Fibroblast of gingiva (primary cell): ENCODE results near the gene ASIC4.

Experiments used
- DNase-seq: peaks from one replicate; pipeline ENCODE4 v3.0.0-alpha.2; 2011; ENCODE audit warnings: low read depth

The ASIC4 gene

GRCh38 chr2:219514196-219514761 lies at the start of gene ASIC4:
Gene ASIC4, plus strand, starts transcription at chr2:219514482. Its CDS starts 243 bp downstream, at chr2:219514725.
- no peak for DNase-seq

DNA sequence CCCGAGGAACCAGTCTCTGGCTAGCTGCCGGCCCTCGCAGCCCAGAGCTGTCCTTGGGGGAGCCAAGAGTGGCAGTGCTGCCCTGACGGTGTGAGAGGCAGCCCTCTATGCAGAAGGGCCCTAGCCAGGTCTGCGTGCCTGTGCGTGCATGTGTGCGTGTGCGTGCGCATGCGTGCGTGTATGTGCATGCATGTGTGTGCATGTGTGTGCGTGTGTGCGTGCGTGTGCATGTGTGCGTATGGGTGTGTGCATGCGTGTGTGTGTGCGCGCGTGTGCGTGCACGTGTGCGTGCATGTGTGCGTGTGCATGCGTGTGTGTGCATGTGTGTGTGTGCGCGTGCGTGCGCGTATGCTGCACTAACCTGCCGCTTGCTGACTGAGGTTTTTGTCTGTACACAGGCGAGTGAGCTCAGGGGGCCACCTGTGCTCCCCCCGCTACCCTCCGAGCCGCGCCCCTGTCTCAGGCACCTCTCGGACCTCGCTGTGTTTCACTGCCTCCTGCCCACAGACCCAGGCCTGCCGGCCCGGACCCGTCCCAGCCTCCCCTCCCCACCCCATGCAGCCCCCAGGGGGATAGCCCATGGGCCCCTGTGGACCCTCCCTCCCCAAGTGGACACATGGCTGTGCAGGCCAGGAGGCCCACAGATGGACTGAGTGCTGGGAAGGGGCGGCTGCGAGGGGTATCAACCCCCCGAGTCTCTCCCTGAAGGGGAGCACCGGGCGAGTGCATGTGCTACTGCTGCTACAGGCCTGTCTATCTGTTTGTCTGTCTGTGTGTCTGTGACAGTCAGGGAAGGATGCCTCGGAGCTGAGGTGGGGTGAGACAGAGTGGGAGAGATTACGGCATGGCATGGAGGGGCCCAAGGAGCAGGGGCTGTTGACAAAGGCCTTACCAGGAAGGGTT lies 48.4 kb upstream of the ASIC4 start:
- DNase-seq = no peak

GRCh38 chr2:219466816-219467735 lies 47.2 kb upstream of the ASIC4 start:
- no peak for DNase-seq

DNA sequence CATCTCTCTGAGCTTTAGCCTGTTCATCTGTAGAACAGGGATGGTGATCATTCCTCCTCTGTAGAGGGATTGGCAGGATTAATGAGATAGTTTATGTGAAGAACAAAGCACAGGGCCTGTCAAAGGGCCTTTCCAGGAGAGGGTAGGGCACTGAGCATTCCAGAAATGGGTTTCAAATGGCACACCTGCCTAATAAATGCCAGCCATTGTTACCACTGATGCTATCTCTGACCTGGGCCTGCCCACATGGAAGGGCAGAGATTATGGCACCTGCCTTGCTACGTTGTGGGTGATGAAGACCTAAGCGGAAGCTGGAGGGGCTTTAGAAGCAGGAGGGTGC lies 46.6 kb upstream of the ASIC4 start:
- DNase-seq = no peak

- no peak for DNase-seq
These were observed 45.7 kb upstream of the ASIC4 start for GRCh38 chr2:219468410-219469185.

DNA sequence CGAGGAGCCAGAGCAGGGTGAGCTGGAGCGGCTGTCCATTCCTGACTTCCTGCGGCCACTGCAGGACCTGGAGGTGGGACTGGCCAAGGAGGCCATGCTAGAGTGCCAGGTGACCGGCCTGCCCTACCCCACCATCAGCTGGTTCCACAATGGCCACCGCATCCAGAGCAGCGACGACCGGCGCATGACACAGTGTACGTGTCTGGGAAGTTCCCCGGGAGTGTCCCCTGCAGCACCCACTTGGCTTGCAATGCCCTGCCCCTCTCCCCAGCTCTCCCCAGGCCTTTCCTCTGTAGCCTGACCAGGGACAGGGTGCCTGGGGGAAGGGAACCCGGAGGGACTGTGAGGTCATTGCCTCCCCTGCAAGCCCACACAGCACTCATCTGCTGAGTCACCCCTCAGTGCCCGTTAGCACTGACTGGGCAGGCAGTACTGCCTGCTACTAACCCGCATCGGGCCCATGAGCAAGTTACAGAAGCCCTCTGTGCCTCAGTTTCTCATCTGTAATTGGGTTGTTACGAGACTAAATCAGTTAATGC lies 45.0 kb upstream of the ASIC4 start:
- no peak for DNase-seq

GRCh38 chr2:219470429-219470828 lies 43.9 kb upstream of the ASIC4 start:
- no peak for DNase-seq

DNA sequence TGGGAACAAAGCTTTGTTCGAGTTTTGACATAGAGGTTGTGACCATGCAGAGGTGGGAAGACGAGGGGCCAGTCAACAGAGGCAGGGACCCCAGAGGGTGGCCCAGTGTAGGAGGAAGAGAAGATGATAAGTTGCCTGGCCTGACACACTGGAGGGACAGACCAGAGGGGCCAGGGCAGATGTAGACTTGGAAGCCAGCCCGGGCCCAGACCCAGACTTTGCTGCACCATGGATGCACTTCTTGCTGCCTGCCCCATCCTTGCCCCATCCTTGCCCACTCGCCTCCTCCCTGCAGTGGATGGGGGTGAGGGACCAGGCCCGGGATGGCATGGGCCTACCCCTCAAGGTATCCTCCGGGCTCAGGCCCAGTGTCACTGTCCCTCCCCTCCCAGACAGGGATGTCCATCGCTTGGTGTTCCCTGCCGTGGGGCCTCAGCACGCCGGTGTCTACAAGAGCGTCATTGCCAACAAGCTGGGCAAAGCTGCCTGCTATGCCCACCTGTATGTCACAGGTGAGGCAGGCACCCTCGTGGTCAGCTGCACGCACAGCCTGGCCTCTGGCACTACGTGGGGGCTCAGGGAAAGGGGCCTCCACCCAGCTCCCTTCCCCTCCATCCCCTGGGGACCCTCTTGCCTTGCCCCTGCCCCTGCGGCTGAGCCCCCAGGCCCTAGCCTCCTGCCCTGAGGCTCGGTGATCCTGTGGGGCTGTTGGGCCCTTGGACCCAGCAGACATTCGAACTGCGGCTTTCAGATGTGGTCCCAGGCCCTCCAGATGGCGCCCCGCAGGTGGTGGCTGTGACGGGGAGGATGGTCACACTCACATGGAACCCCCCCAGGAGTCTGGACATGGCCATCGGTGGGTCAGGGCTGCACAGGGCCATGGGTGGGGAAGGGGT lies 42.6 kb upstream of the ASIC4 start:
- DNase-seq = no peak

GRCh38 chr2:219472629-219473187 lies 41.6 kb upstream of the ASIC4 start:
- DNase-seq = no peak

DNA sequence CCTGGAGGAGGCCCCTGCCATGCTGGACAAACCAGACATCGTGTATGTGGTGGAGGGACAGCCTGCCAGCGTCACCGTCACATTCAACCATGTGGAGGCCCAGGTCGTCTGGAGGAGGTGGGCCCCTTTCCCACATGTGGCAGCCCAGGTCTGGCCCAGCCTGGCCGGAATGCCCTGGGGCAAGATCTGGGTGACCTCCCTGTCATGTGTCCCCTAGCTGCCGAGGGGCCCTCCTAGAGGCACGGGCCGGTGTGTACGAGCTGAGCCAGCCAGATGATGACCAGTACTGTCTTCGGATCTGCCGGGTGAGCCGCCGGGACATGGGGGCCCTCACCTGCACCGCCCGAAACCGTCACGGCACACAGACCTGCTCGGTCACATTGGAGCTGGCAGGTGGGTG lies 40.8 kb upstream of the ASIC4 start:
- no peak for DNase-seq

DNA sequence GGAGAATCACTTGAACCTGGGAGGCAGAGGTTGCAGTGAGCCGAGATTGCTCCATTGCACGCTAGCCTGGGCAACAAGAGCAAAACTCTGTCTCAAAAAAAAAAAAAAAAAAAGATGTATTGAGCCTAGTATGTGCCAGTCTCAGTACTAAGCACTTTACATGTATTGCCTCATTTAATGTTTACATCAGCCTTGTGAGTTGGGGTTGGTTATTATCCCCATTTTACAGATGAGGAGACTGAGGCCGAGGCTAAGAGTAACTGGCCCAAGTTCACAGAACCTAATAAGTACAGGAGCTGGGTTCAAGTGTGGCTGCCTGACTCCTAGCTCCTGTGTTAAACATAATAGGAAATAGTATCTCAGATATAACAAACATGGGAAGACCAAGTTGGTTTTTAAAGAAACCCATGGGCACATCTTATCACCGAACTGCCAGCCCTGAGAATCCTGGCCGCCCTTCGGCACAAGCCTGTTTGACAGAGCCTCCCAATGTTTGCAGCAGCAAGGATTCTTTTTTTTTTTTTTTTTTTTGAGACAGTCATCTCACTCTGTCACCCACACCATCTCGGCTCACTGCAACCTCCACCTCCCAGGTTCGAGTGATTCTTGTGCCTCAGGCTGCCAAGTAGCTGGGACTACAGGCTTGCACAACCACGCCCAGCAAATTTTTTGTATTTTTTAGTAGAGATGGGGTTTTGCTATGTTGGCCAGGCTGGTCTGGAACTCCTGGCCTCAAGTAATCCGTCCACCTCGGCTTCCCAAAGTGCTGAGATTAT lies 39.8 kb upstream of the ASIC4 start:
- DNase-seq = no peak

GRCh38 chr2:219475278-219475677 lies 39.0 kb upstream of the ASIC4 start:
- no peak for DNase-seq

DNA sequence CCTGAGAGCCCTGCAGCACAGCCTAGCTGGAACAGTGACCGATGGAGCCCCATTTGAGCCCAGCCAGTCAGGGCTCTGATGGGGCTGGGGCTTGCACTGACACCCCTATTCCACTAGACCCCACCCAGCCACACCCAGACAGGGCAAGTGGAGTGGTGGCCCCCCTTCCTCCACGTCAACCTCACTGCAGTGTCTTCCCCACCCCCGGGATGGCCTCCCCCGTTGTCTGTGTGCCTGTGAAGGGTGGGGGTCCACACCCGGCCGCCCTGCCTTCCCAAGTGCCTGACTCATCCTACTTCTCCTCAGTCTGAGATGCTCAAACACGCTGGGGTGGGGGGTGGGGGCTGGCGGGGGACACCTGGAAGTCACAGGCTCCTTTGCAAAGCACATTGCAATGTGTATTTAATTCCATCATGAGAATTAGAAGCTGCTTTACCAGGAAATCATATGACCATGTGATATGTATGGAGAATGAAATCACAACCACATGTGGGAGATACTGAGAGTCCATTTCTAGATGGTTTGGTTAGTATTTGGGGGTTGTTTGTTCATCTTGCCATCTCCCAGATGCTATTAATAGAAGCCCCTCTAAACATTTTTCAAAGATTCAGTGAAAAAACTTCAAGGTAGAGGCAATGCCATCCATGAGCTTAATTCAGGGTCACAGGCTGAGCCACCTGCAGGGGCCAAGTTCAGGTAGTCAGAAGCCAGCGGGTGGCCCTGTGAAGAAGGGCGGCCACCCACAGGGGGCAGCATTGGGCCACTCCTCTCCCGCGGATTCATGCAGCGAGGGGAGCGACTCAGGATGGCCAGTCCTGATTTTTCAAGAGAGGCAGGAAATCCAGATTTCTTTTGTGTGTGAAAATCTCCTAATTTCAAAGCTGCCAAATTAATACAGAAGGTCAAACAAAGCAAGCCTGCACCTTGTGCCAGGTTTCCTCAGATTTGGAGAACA lies 38.3 kb upstream of the ASIC4 start:
- DNase-seq = peak; percentile 14

DNA sequence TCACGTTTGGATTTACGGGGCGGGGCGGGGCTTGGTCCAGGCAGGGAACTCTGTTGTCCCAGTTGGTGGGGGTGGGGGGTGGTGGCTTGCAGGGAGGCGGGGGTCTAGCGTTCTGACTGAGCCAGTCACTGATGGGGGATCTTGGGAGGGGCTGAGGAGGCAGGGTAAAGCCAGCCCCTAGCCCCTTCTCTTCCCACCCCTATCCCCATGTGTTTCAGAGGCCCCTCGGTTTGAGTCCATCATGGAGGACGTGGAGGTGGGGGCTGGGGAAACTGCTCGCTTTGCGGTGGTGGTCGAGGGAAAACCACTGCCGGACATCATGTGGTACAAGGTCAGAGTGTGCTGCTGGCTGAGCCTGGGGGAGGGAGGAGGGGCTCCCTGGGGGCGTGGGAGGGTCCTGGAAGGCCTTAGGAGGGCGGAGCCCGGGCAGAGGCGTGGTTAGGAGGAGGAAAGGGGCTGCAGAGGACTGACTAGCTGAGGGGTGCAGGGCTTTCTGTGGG lies 37.6 kb upstream of the ASIC4 start:
- DNase-seq = no peak

DNA sequence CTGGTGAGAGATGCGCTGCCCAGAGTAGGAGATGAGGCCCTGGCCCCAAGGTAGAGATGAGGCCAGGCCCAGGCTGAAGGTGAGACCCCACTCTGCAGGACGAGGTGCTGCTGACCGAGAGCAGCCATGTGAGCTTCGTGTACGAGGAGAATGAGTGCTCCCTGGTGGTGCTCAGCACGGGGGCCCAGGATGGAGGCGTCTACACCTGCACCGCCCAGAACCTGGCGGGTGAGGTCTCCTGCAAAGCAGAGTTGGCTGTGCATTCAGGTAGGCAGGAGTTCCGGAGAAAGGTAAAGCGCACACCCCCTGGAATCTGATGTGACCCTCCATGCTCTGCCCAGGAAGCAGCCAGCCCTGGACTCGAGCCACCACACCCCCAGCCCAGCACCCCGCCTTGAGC lies 37.1 kb upstream of the ASIC4 start:
- no peak for DNase-seq

- no peak for DNase-seq
These were observed 36.5 kb upstream of the ASIC4 start for GRCh38 chr2:219477815-219478214.

DNA sequence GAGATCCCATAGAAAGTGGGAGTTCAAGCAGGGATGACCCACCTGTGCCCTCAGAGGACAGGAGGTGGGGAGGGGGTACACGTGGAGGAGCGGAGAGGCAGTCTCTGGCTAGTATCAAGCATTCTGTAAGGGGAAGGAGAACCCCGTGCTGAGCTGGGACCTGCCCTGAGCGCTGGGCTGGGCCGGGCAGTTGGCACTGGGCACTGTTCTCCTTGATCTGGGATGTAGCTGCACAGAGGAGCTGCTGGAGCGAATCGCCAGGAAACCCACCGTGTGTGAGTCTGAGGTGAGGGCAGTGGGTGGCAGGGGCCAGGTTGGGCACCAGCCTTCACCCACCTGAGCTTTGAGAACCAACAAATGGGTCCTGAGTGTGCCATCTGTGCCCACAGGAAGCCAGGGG lies 35.4 kb upstream of the ASIC4 start:
- DNase-seq = no peak

DNA sequence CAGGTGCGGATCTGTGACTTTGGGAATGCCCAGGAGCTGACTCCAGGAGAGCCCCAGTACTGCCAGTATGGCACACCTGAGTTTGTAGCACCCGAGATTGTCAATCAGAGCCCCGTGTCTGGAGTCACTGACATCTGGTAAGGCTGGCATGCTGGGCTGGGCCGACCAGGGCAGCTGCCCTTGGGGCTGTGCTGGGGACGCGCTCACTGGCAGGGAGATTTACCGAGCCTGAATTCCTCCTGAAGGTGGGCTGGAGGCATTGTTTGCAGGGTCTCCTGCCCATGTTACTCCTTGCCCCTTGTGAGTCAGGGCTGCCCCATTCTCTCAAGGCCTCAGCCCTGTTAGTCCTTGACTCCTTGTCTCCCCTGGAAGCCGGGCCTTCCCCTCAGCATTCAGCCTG lies 34.3 kb upstream of the ASIC4 start:
- DNase-seq = no peak
